Stimulated activated naive CD8-positive, alpha-beta T cell treated with anti-CD3 and anti-CD28 coated beads, Interleukin-15, Interleukin-2, amounts not matched to agents 100 ng/mL and 50 ng/mL, for 24 hours (primary cell): Measurements from ENCODE around the gene ATP5IF1.
A peak's percentile ranks its signal among the peaks of the same experiment; 100 is the strongest.

Experiments used
- H3K27ac Mint-ChIP-seq: one replicate; pipeline ENCODE4 v1.8.0; 2021; ENCODE audit warnings: mild to moderate bottlenecking, mixed read lengths
- H3K27me3 Mint-ChIP-seq: one replicate; pipeline ENCODE4 v1.8.0; 2021; ENCODE audit warnings: mixed read lengths
- H3K36me3 Mint-ChIP-seq: one replicate; pipeline ENCODE4 v1.8.0; 2021; ENCODE audit warnings: low read depth, mixed read lengths
- H3K4me1 Mint-ChIP-seq: one replicate; pipeline ENCODE4 v1.8.0; 2021; ENCODE audit warnings: low read depth, mixed read lengths
- H3K4me3 Mint-ChIP-seq: one replicate; pipeline ENCODE4 v1.8.0; 2021; ENCODE audit warnings: mild to moderate bottlenecking, mixed read lengths
- H3K9me3 Mint-ChIP-seq: one replicate; pipeline ENCODE4 v1.8.0; 2021; ENCODE audit warnings: mixed read lengths

ATP5IF1 gene

DNA sequence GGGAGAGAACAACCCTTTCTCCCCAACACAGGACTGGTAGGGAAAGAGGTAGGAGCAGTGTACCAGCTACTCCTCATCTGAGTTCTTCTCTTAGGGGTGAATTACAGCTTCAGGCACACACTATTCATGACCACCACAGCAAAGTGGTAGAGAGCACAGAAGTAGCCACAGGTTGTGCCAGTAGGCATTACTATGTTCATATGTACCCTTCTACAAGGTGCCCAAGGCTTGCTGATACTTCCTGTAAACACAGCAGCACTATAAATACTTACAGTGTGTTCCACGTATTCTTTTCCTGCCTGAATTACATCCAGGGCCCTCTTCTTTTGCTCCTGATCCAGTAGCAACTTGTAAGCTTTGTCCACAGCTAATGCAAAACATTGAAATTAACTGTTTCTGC lies 26.2 kb upstream of the ATP5IF1 start:
- no peaks in the 10 kb centered on the region for H3K9me3 Mint-ChIP-seq
- no peak overlapping the region for H3K27ac Mint-ChIP-seq
- no peaks in the 10 kb centered on the region for H3K4me1 Mint-ChIP-seq
- H3K36me3 Mint-ChIP-seq = peaks cover 57% of the 10 kb centered on the region
- H3K27me3 Mint-ChIP-seq = no peaks in the 10 kb centered on the region
- H3K4me3 Mint-ChIP-seq = no peak overlapping the region

DNA sequence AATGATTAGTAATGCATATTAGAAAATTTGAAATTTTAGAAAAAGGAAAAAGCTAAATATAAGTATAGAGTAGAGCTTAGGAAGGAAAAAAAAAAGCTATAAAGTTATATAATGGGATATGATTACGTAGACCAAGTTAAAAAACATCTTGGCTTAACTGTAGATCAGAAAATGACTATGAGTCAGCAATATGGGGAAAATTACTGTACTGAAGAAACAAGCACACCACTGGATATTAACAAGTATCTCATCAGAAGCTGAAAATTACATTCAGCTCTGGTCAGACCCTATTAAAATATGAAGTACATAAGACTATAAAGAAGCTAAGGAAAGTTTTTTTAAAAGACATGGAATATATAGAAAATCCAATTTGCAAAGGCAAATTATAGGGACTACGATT lies 22.6 kb upstream of the ATP5IF1 start:
- H3K4me1 Mint-ChIP-seq = no peaks in the 10 kb centered on the region
- no peak overlapping the region for H3K27ac Mint-ChIP-seq
- H3K27me3 Mint-ChIP-seq = no peaks in the 10 kb centered on the region
- no peaks in the 10 kb centered on the region for H3K9me3 Mint-ChIP-seq
- no peak overlapping the region for H3K4me3 Mint-ChIP-seq
- peaks cover 43% of the 10 kb centered on the region for H3K36me3 Mint-ChIP-seq

DNA sequence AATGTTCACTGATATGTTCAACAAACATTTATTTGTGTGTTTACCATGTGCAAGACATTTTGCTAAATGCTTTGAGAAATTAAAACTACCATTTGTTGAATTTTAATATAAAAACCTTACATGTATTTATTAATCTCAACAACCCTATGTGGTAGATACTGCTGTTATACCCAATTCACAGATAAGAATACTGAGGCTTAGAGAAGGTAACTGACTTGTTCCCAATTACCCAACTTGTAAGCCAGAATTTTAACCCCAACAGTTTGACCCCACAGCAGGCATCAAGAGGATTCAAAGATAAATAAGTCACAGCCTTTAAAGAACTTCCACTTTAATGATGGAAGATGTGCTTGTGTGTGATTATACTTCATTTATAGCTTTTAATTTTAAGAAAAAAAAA lies 6.8 kb upstream of the ATP5IF1 start:
- Mint-ChIP-seq H3K9me3 (no peaks in the 10 kb centered on the region), H3K36me3 (peaks cover 50% of the 10 kb centered on the region), H3K4me3 (no peak overlapping the region), H3K27me3 (no peaks in the 10 kb centered on the region), H3K27ac (no peak overlapping the region), H3K4me1 (peaks cover 34% of the 10 kb centered on the region)

GRCh38 chr1:28229996-28230395 lies 5.9 kb upstream of the ATP5IF1 start:
- H3K36me3 Mint-ChIP-seq = peaks cover 45% of the 10 kb centered on the region
- peaks cover 34% of the 10 kb centered on the region for H3K4me1 Mint-ChIP-seq
- H3K27ac Mint-ChIP-seq = no peak overlapping the region
- no peak overlapping the region for H3K4me3 Mint-ChIP-seq
- no peaks in the 10 kb centered on the region for H3K9me3 Mint-ChIP-seq
- no peaks in the 10 kb centered on the region for H3K27me3 Mint-ChIP-seq

- Mint-ChIP-seq H3K4me1 (peaks cover 34% of the 10 kb centered on the region), H3K36me3 (peaks cover 24% of the 10 kb centered on the region), H3K9me3 (no peaks in the 10 kb centered on the region), H3K27me3 (no peaks in the 10 kb centered on the region), H3K27ac (peak within 1 kb of the TSS; percentile 97), H3K4me3 (peak within 1 kb of the TSS; percentile 98)
These were observed 3.2 kb upstream of the ATP5IF1 start, which contains the start of gene DNAJC8 for GRCh38 chr1:28232558-28233263. TSS of gene DNAJC8 (minus strand) at chr1:28233029. CDS start at chr1:28232998, 31 bp downstream.

DNA sequence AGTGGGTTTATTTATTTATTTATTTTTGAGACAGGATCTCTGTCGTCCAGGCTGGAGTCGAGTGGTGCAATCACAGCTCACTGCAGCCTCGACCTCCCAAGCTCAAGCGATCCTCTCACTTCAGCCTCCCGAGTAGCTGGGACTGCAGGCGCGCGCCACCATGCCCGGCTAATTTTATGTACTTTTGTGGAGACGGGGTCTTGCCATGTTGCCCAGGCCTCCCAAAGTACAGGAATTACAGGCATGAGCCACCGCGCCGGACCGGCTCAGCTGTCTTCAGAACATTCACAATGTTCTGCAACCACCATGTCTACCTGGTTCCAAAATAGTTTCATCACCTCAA lies 2.7 kb upstream of the ATP5IF1 start:
- Mint-ChIP-seq H3K4me1 (peaks cover 34% of the 10 kb centered on the region), H3K9me3 (no peaks in the 10 kb centered on the region), H3K27ac (no peak overlapping the region)

DNA sequence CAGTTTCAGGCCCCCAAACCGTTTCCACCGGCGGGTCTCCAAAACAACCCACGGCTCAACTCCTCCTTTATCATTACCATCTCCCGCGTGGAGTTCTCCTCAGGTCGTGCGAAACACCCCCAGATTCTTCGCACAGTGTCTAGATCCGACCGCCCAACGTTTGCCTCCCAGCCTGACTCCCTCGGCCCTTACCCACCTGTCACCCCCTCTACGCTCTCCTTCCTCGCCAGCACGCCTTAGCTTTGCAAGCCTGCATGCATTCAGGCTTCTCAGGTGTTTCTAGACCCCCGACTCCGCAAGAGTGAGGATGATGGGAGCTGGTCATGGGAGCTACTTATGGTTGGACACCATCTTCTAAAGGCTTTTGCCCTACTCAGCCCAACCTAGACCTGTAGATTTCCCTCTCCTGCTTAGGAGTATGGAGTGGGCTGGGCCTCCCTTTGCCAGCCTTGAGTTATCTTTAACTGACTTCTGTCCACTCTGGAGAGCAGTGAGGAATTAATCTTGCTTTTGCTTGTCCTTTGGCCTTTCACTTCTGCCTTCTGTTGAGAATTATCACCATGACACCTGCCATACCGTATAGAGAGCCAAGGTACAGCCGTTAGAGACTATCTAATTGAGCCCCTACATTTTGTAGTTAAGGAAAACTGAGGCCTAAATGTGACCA lies 865 bp downstream of the ATP5IF1 start:
- Mint-ChIP-seq H3K36me3 (peaks cover 4% of the 10 kb centered on the region), H3K4me1 (peaks cover 19% of the 10 kb centered on the region), H3K9me3 (no peaks in the 10 kb centered on the region), H3K27ac (no peak overlapping the region), H3K27me3 (no peaks in the 10 kb centered on the region), H3K4me3 (no peak overlapping the region)

More for the DNA sequence above, 2.7 kb upstream of the ATP5IF1 start:
- Mint-ChIP-seq H3K4me3 (peak overlapping the region; percentile 98), H3K27me3 (no peaks in the 10 kb centered on the region), H3K36me3 (peaks cover 20% of the 10 kb centered on the region)

GRCh38 chr1:28239004-28239403 lies 3.1 kb downstream of the ATP5IF1 start:
- peaks cover 11% of the 10 kb centered on the region for H3K4me1 Mint-ChIP-seq
- H3K4me3 Mint-ChIP-seq = no peak overlapping the region
- no peak overlapping the region for H3K27ac Mint-ChIP-seq
- no peaks in the 10 kb centered on the region for H3K27me3 Mint-ChIP-seq
- H3K9me3 Mint-ChIP-seq = no peaks in the 10 kb centered on the region
- peaks cover 2% of the 10 kb centered on the region for H3K36me3 Mint-ChIP-seq

- peaks cover 3% of the 10 kb centered on the region for H3K36me3 Mint-ChIP-seq
- peaks cover 22% of the 10 kb centered on the region for H3K4me1 Mint-ChIP-seq
- H3K27ac Mint-ChIP-seq = no peak overlapping the region
- H3K4me3 Mint-ChIP-seq = no peak overlapping the region
- no peaks in the 10 kb centered on the region for H3K9me3 Mint-ChIP-seq
- no peaks in the 10 kb centered on the region for H3K27me3 Mint-ChIP-seq
These were observed 4.1 kb downstream of the ATP5IF1 start for GRCh38 chr1:28240024-28240423.

- Mint-ChIP-seq H3K27ac (no peak overlapping the region), H3K36me3 (peaks cover 3% of the 10 kb centered on the region), H3K27me3 (no peaks in the 10 kb centered on the region), H3K4me1 (peaks cover 29% of the 10 kb centered on the region), H3K9me3 (no peaks in the 10 kb centered on the region), H3K4me3 (no peak overlapping the region)
These were observed 5.8 kb downstream of the ATP5IF1 start for GRCh38 chr1:28241638-28242241.

DNA sequence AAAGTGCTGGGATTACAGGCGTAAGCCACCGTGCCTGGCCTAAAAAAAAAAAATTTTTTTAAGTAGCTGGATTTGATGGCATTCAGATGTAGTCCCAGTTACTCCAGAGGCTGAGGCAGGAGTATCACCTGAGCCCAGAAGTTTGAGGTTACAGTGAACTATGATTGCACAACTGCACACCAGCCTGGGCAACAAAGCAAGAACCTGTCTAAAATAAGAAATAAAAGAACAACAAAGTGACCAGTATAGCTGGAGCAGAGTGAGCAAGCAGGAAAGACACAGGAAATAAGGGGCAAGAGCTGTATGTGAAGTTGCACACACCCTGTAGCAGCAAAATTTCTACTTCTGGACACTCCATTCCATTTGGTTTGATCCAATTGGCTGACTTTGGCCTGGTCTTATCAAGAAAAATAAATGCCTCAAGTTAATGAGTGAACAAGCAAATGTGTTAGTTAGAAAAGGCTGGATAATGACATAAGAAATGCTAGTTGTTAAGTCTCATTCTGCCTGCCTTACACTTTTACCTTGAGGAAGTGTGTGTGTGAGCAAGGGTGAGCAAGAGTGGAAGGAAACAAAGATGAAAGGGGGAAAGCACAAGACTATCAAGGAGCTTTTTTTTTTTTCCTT lies 7.9 kb downstream of the ATP5IF1 start:
- Mint-ChIP-seq H3K9me3 (no peaks in the 10 kb centered on the region), H3K36me3 (peaks cover 3% of the 10 kb centered on the region), H3K27ac (peak overlapping the region; percentile 88), H3K4me3 (peak overlapping the region; percentile 67), H3K4me1 (peaks cover 45% of the 10 kb centered on the region), H3K27me3 (no peaks in the 10 kb centered on the region)

- Mint-ChIP-seq H3K27ac (peak overlapping the region; percentile 88), H3K27me3 (no peaks in the 10 kb centered on the region), H3K4me3 (peak overlapping the region; percentile 73), H3K4me1 (peaks cover 54% of the 10 kb centered on the region), H3K9me3 (no peaks in the 10 kb centered on the region), H3K36me3 (peaks cover 3% of the 10 kb centered on the region)
These were observed 8.8 kb downstream of the ATP5IF1 start for GRCh38 chr1:28244549-28245251.

- H3K27me3 Mint-ChIP-seq = no peaks in the 10 kb centered on the region
- peaks cover 58% of the 10 kb centered on the region for H3K4me1 Mint-ChIP-seq
- H3K27ac Mint-ChIP-seq = peak overlapping the region; percentile 99
- peaks cover 3% of the 10 kb centered on the region for H3K36me3 Mint-ChIP-seq
- peak overlapping the region; percentile 98 for H3K4me3 Mint-ChIP-seq
- no peaks in the 10 kb centered on the region for H3K9me3 Mint-ChIP-seq
These were observed 10.5 kb downstream of the ATP5IF1 start for GRCh38 chr1:28246427-28246832.

- Mint-ChIP-seq H3K27me3 (no peaks in the 10 kb centered on the region), H3K27ac (peak overlapping the region; percentile 75), H3K36me3 (peaks cover 3% of the 10 kb centered on the region), H3K4me3 (peak overlapping the region; percentile 98), H3K9me3 (no peaks in the 10 kb centered on the region), H3K4me1 (peaks cover 56% of the 10 kb centered on the region)
These were observed 11.8 kb downstream of the ATP5IF1 start for GRCh38 chr1:28247612-28248272.
